Hepatocyte (in vitro differentiated cells): ENCODE data around the gene AMY2A. TPM values are rescaled to one million over a fixed set of nuclear protein-coding genes. Genes with fewer than 3 reads are reported as not detected.

Experiments
- polyA plus RNA-seq: library from polyadenylated mRNA; unstranded; fragments of >200 nt; fragmentation: Nextera tagmentation; extraction: Ambion mirVana; gene quantifications from 2 replicates; pipeline ENCODE4 v1.2.1, GENCODE V29; 2016
- small RNA-seq: library from RNA; depleted of rRNA; stranded (forward); fragments of <200 nt; gene quantifications from one replicate; pipeline ENCODE3, GENCODE V24; 2014
- total RNA-seq: library from RNA; depleted of rRNA; stranded (reverse); fragments of >200 nt; gene quantifications from 2 replicates; pipeline ENCODE4 v1.2.3, GENCODE V29; 2014

Gene AMY2A
- total and polyA plus RNA-seq, 2 experiments from 2014 or later, result not detected

Small RNA genes lying within 50 kb of the gene (small RNA-seq; reads per million reads assigned to genes)
- not detected for gene AC105272.1

Other genes with a start within 250 kb of the AMY2A start
- 16.7 and 23.4 TPM in 2 replicates for gene RNPC3, start 91.7 kb upstream of the AMY2A start, total RNA-seq
- 13.4 and 22.2 TPM in 2 replicates for gene RNPC3, start 91.7 kb upstream of the AMY2A start, polyA plus RNA-seq
- gene AMY2B, start 45.8 kb upstream of the AMY2A start, total RNA-seq, result 12.6 and 21.5 TPM in 2 replicates
- gene AMY2B, start 45.8 kb upstream of the AMY2A start, polyA plus RNA-seq, result 9.1 and 9.7 TPM in 2 replicates
- gene AMY1A, start 38.3 kb downstream of the AMY2A start, total RNA-seq, result not detected in 2 replicates
- gene AMY1A, start 38.3 kb downstream of the AMY2A start, polyA plus RNA-seq, result not detected in 2 replicates
- not detected in 2 replicates for gene AMY1B, start 78.8 kb downstream of the AMY2A start, total RNA-seq
- not detected in 2 replicates for gene AMY1B, start 78.8 kb downstream of the AMY2A start, polyA plus RNA-seq
- gene AMY1C, start 132.5 kb downstream of the AMY2A start, total RNA-seq, result not detected in 2 replicates
- not detected in 2 replicates for gene AMY1C, start 132.5 kb downstream of the AMY2A start, polyA plus RNA-seq